Liver (tissue), 9 donors: Measurements from ENCODE around the gene CDKN2B-AS1. TPM values are rescaled to one million over a fixed set of nuclear protein-coding genes. Genes with fewer than 3 reads are reported as not detected.

Experiments used
- DNase-seq: peaks from one replicate; pipeline ENCODE4 v3.0.0-alpha.2; 2017; ENCODE audit warnings: low spot score
- H3K27ac ChIP-seq, 2 donors: one replicate each; pipeline ENCODE4 v1.7.0; 2013; ENCODE audit warnings: inconsistent platforms in 2 of 2, low read length in 2 of 2, control low read depth in 1 of 2, low read depth in 1 of 2, mild to moderate bottlenecking in 1 of 2
- H3K27me3 ChIP-seq, 4 donors: one replicate each; pipeline versions ENCODE4 v1.6.1 to v1.7.0; 2013; ENCODE audit warnings: low read length in 3 of 4, inconsistent platforms in 1 of 4, mild to moderate bottlenecking in 1 of 4, moderate library complexity in 1 of 4; ENCODE audit not compliant: control insufficient read depth in 4 of 4, insufficient read depth in 4 of 4
- H3K36me3 ChIP-seq, 4 donors: one replicate each; pipeline versions ENCODE4 v1.6.1 to v1.7.0; 2013; ENCODE audit warnings: low read length in 3 of 4, mild to moderate bottlenecking in 3 of 4, low read depth in 1 of 4, moderate library complexity in 1 of 4; ENCODE audit not compliant: control insufficient read depth in 4 of 4, insufficient read depth in 3 of 4
- H3K4me1 ChIP-seq, 4 donors: one replicate each; pipeline versions ENCODE4 v1.6.1 to v1.7.0; 2013; ENCODE audit warnings: low read length in 3 of 4, mild to moderate bottlenecking in 3 of 4, moderate library complexity in 1 of 4; ENCODE audit not compliant: control insufficient read depth in 4 of 4, insufficient read depth in 4 of 4
- H3K4me3 ChIP-seq, 3 donors: one replicate each; pipeline versions ENCODE4 v1.6.1 to v1.7.0; 2013; ENCODE audit warnings: low read length in 3 of 3, control low read depth in 1 of 3, low read depth in 1 of 3, mild to moderate bottlenecking in 1 of 3
- H3K9ac ChIP-seq, 2 donors: one replicate each; pipeline ENCODE4 v1.7.0; 2013; ENCODE audit warnings: low read length in 2 of 2, mild to moderate bottlenecking in 2 of 2, moderate library complexity in 2 of 2, control low read depth in 1 of 2, low read depth in 1 of 2
- H3K9me3 ChIP-seq, 4 donors: one replicate each; pipeline versions ENCODE4 v1.6.1 to v1.7.0; 2013; ENCODE audit warnings: low read length in 3 of 4; ENCODE audit not compliant: control insufficient read depth in 4 of 4
- ATF3 ChIP-seq: IDR thresholded peaks from 2 replicates; pipeline ENCODE4 v1.6.1; 2016; ENCODE audit warnings: antibody characterized with exemption
- CTCF ChIP-seq: fragments of 150-350 bp; IDR thresholded peaks from 2 replicates; pipeline ENCODE4 v1.5.1; 2017; ENCODE audit warnings: improper control_type of control experiment, low read depth, low read length; ENCODE audit not compliant: missing input control
- EGR1 ChIP-seq, 2 donors: IDR thresholded peaks; 2 replicates each; pipeline ENCODE4 v1.6.1; 2016 to 2018; ENCODE audit warnings: antibody characterized with exemption in 2 of 2, low read depth in 2 of 2
- FOXA1 ChIP-seq: IDR thresholded peaks from 2 replicates; pipeline ENCODE4 v1.6.1; 2016; ENCODE audit warnings: antibody characterized with exemption
- FOXA2 ChIP-seq: IDR thresholded peaks from 2 replicates; pipeline ENCODE4 v1.6.1; 2016; ENCODE audit warnings: antibody characterized with exemption
- GABPA ChIP-seq, 2 donors: IDR thresholded peaks in 1 of 2; conservative IDR thresholded peaks in 1 of 2; 2 replicates each; pipeline ENCODE4 v1.6.1; 2016; ENCODE audit warnings: antibody characterized with exemption in 2 of 2, mild to moderate bottlenecking in 1 of 2, moderate library complexity in 1 of 2
- HNF4A ChIP-seq, 2 donors: conservative IDR thresholded peaks; 2 replicates each; pipeline ENCODE4 v1.6.1; 2016; ENCODE audit warnings: antibody characterized with exemption in 2 of 2, mild to moderate bottlenecking in 2 of 2
- HNF4G ChIP-seq: IDR thresholded peaks from 2 replicates; pipeline ENCODE4 v1.6.1; 2016; ENCODE audit warnings: antibody characterized with exemption
- JUND ChIP-seq, 2 donors: IDR thresholded peaks; 2 replicates each; pipeline ENCODE4 v1.6.1; 2016; ENCODE audit warnings: antibody characterized with exemption in 2 of 2
- MAX ChIP-seq: IDR thresholded peaks from 2 replicates; pipeline ENCODE4 v1.6.1; 2016; ENCODE audit warnings: antibody characterized with exemption
- NR2F2 ChIP-seq: IDR thresholded peaks from 2 replicates; pipeline ENCODE4 v1.6.1; 2016; ENCODE audit warnings: antibody characterized with exemption
- RAD21 ChIP-seq, 2 donors: IDR thresholded peaks; 2 replicates each; pipeline ENCODE4 v1.6.1; 2016; ENCODE audit warnings: antibody characterized with exemption in 2 of 2, mild to moderate bottlenecking in 2 of 2
- RXRA ChIP-seq, 2 donors: IDR thresholded peaks; 2 replicates each; pipeline ENCODE4 v1.6.1; 2017 to 2018; ENCODE audit warnings: antibody characterized with exemption in 2 of 2, mild to moderate bottlenecking in 1 of 2
- TAF1 ChIP-seq: conservative IDR thresholded peaks from 2 replicates; pipeline ENCODE4 v1.6.1; 2016; ENCODE audit warnings: antibody characterized with exemption, mild to moderate bottlenecking
- YY1 ChIP-seq: IDR thresholded peaks from 2 replicates; pipeline ENCODE4 v1.6.1; 2016; ENCODE audit warnings: antibody characterized with exemption, mild to moderate bottlenecking
- ZBTB33 ChIP-seq: IDR thresholded peaks from 2 replicates; pipeline ENCODE4 v1.6.1; 2016; ENCODE audit warnings: antibody characterized with exemption
- WGBS: extraction: QIAGEN DNeasy Blood & Tissue Kit; methylation state at CpG from one replicate; pipeline ENCODE4 v1.1.7; 2013; 5-methylcytosine and 5-hydroxymethylcytosine counted together
- polyA plus RNA-seq, 2 donors: library from polyadenylated mRNA; stranded (reverse) in 1 of 2; unstranded in 1 of 2; fragments of 200-250 nt in 1 of 2; fragments of >200 nt in 1 of 2; fragmentation: Nextera tagmentation in 1 of 2; extraction: Ambion mirVana in 1 of 2; gene quantifications; one replicate each; pipeline versions ENCODE4 v1.2.1 to v1.2.3, GENCODE V29; 2013 to 2015
- total RNA-seq, 2 donors: library from RNA; depleted of rRNA; stranded (reverse); fragments of >200 nt; gene quantifications; one replicate each; pipeline ENCODE4 v1.2.3, GENCODE V29; 2014
- donor health status: healthy.
- donor health status: healthy.
- donor health status: healthy.
- donor health status: healthy.
- donor health status: healthy.

Gene CDKN2B-AS1
- total and polyA plus RNA-seq, 4 donors, result 0.08 to 0.42 TPM; not detected in 2

GRCh38 chr9:22141908-22142307 is 147.3 kb downstream of the CDKN2B-AS1 start:
- H3K4me1 ChIP-seq, result no peaks in the 10 kb centered on the region
- H3K27ac ChIP-seq, result no peak overlapping the region
- no peaks in the 10 kb centered on the region for H3K36me3 ChIP-seq
- peaks cover 0 to 3% (median 0%) of the 10 kb centered on the region in 4 donors for H3K27me3 ChIP-seq
- no peaks in the 10 kb centered on the region for H3K9me3 ChIP-seq
- 11% methylated on average over 1 of the region's 1 CpG for WGBS
- no peak for TF ChIP-seq RAD21 (IDR thresholded peaks at IDR 0.05)
- TF ChIP-seq NR2F2, result no peak
- no peak for TF ChIP-seq ATF3
- TF ChIP-seq TAF1, result no peak
- no peak for TF ChIP-seq RXRA (IDR thresholded peaks at IDR 0.05)
- no peak for TF ChIP-seq YY1
- TF ChIP-seq JUND (IDR thresholded peaks at IDR 0.05), result no peak
- no peak for TF ChIP-seq HNF4G
- no peak for TF ChIP-seq CTCF
- no peak for TF ChIP-seq FOXA1
- TF ChIP-seq FOXA2, result no peak
- no peak for TF ChIP-seq MAX
- TF ChIP-seq ZBTB33, result no peak
- TF ChIP-seq GABPA (IDR thresholded peaks at IDR 0.05 in 1 of 2, conservative IDR thresholded peaks at IDR 0.05 in 1 of 2), result no peak
- no peak for TF ChIP-seq EGR1 (IDR thresholded peaks at IDR 0.05; ENCODE audit: low read depth in 2 of 2)
- no peak for TF ChIP-seq HNF4A (conservative IDR thresholded peaks at IDR 0.05)
- H3K9ac ChIP-seq, result no peak overlapping the region
- no peak overlapping the region for H3K4me3 ChIP-seq
- no peak for DNase-seq

GRCh38 chr9:22142671-22143070 is 148.1 kb downstream of the CDKN2B-AS1 start:
- H3K9ac ChIP-seq, result no peak overlapping the region
- H3K4me1 ChIP-seq, result no peaks in the 10 kb centered on the region
- WGBS, result 71% methylated on average over 2 of the region's 2 CpGs
- no peaks in the 10 kb centered on the region for H3K36me3 ChIP-seq
- no peak overlapping the region for H3K27ac ChIP-seq
- peaks cover 0 to 3% (median 0%) of the 10 kb centered on the region in 4 donors for H3K27me3 ChIP-seq
- no peaks in the 10 kb centered on the region for H3K9me3 ChIP-seq
- no peak overlapping the region for H3K4me3 ChIP-seq
- TF ChIP-seq FOXA1, result no peak
- no peak for DNase-seq
